MCF 10A (cell line): ENCODE data around the gene CHN1. TPM values are rescaled to one million over a fixed set of nuclear protein-coding genes. Genes with fewer than 3 reads are reported as not detected.

ENCODE experiments used
- BruUV-seq: library from RNA; stranded (reverse); fragments of 400-500 nt; replicated peaks from 2 replicates; lab custom pipeline; 2021; lab: Mats Ljungman, UMichigan
- CTCF ChIA-PET: fragments of 300-600 bp; sonication (Branson Sonifier 250); formaldehyde crosslinking; extraction: SDS; loops from one replicate; lab custom pipeline; 2021; ENCODE audit warnings: antibody characterized with exemption, inconsistent platforms; lab: Yijun Ruan, JAX
- POLR2A ChIA-PET: fragments of 300-600, 350-650 bp; sonication (Branson Sonifier 250); formaldehyde crosslinking; extraction: SDS; loops from one replicate; lab custom pipeline; 2020; ENCODE audit warnings: antibody characterized with exemption, inconsistent platforms; lab: Yijun Ruan, JAX
- DNase-seq: peaks from one replicate; pipeline ENCODE4 v3.0.0-alpha.2; 2018; ENCODE audit not compliant: unreplicated experiment
- H3K27ac Mint-ChIP-seq: one replicate; pipeline ENCODE4 v1.8.0; 2022; ENCODE audit warnings: mild to moderate bottlenecking, low read depth, mixed read lengths; ENCODE audit not compliant: unreplicated experiment
- H3K27me3 Mint-ChIP-seq: one replicate; pipeline ENCODE4 v1.8.0; 2022; ENCODE audit warnings: mixed read lengths; ENCODE audit not compliant: insufficient read depth, unreplicated experiment
- H3K36me3 Mint-ChIP-seq: one replicate; pipeline ENCODE4 v1.8.0; 2022; ENCODE audit warnings: mild to moderate bottlenecking, moderate library complexity, mixed read lengths; ENCODE audit not compliant: insufficient read depth, unreplicated experiment
- H3K4me1 Mint-ChIP-seq: one replicate; pipeline ENCODE4 v1.8.0; 2022; ENCODE audit warnings: mixed read lengths; ENCODE audit not compliant: insufficient read depth, unreplicated experiment
- H3K4me3 Mint-ChIP-seq: one replicate; pipeline ENCODE4 v1.8.0; 2022; ENCODE audit warnings: mild to moderate bottlenecking, moderate library complexity, mixed read lengths; ENCODE audit not compliant: unreplicated experiment
- H3K9me3 Mint-ChIP-seq: one replicate; pipeline ENCODE4 v1.8.0; 2022; ENCODE audit warnings: mixed read lengths; ENCODE audit not compliant: unreplicated experiment
- intact Hi-C: fragments of 100-400 bp; cut with micrococcal nuclease; formaldehyde crosslinking; loops from 2 replicates; pipeline ENCODE4 v1.14.1; 2022
- total RNA-seq: library from RNA; stranded (reverse); gene quantifications from 2 replicates; pipeline ENCODE4 v1.2.3, GENCODE V29; 2022
- TF ChIP-seq, protein P1 (sequence below): fragments of 200-600 bp; IDR thresholded peaks from one replicate; pipeline ENCODE4 v1.8.0; 2022; ENCODE audit warnings: antibody characterized with exemption, mild to moderate bottlenecking; ENCODE audit not compliant: unreplicated experiment

CHN1 gene
- total RNA-seq, 1 experiment from 2014 or later = 6.0 TPM

DNA sequence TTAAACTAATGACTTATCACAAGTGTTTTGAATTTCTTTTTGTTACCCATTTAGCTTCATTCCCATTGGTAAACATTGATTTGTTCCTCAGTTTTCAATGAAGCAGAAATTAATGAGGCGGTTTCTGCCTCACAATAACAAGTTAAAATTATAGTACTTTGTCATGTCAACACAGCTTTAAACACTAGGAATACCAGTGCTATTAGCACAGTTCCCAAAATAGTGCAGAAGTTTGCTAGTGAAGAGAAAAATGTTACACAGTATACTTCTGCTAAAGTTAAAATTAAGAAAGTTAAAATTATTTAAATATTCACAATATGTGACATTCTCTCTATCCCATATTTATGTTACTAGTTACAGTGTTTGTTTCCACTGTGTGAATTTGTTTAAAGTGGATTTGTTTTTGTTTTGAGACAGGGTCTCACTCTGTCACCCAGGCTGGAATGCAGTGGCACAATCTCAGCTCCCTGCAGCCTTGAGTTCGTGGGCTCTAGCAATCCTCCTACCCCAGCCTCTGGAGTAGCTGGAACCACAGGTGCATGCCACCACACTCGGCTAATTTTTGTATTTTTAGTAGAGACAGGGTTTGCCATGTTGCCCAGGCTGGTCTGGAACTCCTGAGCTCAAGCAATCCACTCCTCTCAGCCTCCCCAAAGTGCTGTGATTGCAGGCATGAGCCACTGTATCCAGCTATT lies 3.8 kb upstream of the CHN1 start:
- no peak for DNase-seq
- CTCF ChIA-PET = no interaction called here
- Mint-ChIP-seq H3K27me3 (peaks cover 27% of the 10 kb centered on the region), H3K4me3 (no peak overlapping the region), H3K36me3 (no peaks in the 10 kb centered on the region), H3K4me1 (no peaks in the 10 kb centered on the region), H3K27ac (no peak overlapping the region), H3K9me3 (no peaks in the 10 kb centered on the region)
- no TSS peak for BruUV-seq
- POLR2A ChIA-PET = interaction anchor here (0.6 kb wide), 1 partner anchor 15 kb away, joined by 3 read pairs; no protein-coding TSS in a partner anchor
- intact Hi-C loops = no loop called here
- TF ChIP-seq, protein P1, sequence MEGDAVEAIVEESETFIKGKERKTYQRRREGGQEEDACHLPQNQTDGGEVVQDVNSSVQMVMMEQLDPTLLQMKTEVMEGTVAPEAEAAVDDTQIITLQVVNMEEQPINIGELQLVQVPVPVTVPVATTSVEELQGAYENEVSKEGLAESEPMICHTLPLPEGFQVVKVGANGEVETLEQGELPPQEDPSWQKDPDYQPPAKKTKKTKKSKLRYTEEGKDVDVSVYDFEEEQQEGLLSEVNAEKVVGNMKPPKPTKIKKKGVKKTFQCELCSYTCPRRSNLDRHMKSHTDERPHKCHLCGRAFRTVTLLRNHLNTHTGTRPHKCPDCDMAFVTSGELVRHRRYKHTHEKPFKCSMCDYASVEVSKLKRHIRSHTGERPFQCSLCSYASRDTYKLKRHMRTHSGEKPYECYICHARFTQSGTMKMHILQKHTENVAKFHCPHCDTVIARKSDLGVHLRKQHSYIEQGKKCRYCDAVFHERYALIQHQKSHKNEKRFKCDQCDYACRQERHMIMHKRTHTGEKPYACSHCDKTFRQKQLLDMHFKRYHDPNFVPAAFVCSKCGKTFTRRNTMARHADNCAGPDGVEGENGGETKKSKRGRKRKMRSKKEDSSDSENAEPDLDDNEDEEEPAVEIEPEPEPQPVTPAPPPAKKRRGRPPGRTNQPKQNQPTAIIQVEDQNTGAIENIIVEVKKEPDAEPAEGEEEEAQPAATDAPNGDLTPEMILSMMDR = no peak

DNA sequence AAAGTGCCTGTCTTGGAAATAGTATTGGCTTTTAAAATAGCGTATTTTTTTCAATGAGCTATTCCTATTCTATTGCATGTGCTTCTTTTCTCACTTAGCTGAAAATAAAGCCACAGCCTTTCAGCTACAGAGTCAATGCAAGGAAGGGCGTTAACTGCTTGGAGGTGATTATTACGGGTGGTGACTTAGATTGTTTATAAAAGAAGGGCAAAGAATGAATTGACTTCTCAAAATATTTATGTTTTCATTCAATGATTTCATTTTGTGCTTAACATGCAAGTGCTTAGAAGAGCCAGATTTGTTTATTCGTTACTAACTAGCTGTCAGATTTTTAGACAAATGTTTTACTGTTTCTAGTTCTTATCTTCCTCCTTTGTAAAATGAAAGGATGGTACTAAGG lies 2.8 kb upstream of the CHN1 start:
- POLR2A ChIA-PET = no interaction called here
- TF ChIP-seq, protein P1 = no peak
- Mint-ChIP-seq H3K27ac (no peak overlapping the region), H3K4me1 (no peaks in the 10 kb centered on the region), H3K4me3 (no peak overlapping the region), H3K36me3 (no peaks in the 10 kb centered on the region), H3K27me3 (peaks cover 27% of the 10 kb centered on the region), H3K9me3 (no peaks in the 10 kb centered on the region)
- BruUV-seq = no TSS peak
- DNase-seq = no peak
- intact Hi-C loops = no loop called here
- CTCF ChIA-PET = no interaction called here

DNA sequence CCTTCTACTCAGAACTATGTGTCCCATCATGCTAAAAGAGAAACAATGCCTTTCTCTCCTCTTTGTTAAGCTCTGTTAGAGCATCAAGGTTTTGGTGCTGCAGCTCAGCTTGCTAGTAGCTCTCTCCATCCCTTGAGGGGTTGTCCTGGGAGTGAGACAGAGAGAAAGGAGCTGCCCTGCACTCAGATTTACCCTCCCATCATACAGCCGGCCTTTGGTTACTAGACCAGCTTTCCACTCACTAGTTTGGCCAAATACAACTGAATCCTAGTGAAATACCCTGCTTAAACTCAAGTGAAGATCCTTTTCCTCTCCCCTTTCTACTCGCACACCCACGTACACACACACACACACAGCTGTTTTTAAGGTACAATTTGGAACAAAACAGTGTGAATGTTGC lies 2.3 kb upstream of the CHN1 start:
- no peaks in the 10 kb centered on the region for H3K4me1 Mint-ChIP-seq
- H3K9me3 Mint-ChIP-seq = no peaks in the 10 kb centered on the region
- no peak overlapping the region for H3K4me3 Mint-ChIP-seq
- DNase-seq = no peak
- intact Hi-C loops = no loop called here
- ChIA-PET POLR2A (interaction anchor here (1.0 kb wide), 1 partner anchor 531 kb away, joined by 3 read pairs; no protein-coding TSS in a partner anchor), CTCF (interaction anchor here (0.6 to 0.7 kb wide), 2 partner anchors 17 to 27 kb away, joined by 3 to 4 read pairs; no protein-coding TSS in a partner anchor)
- no peaks in the 10 kb centered on the region for H3K36me3 Mint-ChIP-seq
- TF ChIP-seq, protein P1 = no peak
- H3K27ac Mint-ChIP-seq = no peak overlapping the region
- peaks cover 27% of the 10 kb centered on the region for H3K27me3 Mint-ChIP-seq
- no TSS peak for BruUV-seq

DNA sequence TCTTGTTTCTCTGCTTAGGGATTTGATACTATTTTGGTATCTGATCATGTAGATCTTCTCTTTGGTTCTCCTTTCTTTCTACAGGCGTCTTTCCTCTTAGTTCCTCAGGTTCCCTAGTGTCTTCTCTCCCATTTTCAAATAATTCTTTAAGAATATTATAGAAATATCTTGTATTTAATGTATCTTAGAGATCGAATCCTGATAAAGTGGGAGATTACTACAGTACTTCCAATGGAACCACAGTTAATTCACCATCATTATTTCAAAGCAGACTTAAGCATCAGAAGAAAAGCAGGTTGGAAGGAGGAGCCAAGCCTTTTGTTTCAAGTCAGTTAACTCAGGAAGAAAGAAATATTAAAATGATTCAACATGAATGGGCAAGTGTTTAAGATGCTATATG lies 1.1 kb upstream of the CHN1 start:
- ChIA-PET POLR2A (interaction anchor here (0.6 to 1.4 kb wide), 6 partner anchors 18 to 175 kb away, joined by 3 to 4 read pairs (median 3); partner anchors contain the start of gene ATP5MC3), CTCF (interaction anchor here (0.9 to 1.6 kb wide), 4 partner anchors 202 to 309 kb away, joined by 3 to 5 read pairs (median 4); no protein-coding TSS in a partner anchor)
- Mint-ChIP-seq H3K9me3 (no peaks in the 10 kb centered on the region), H3K27ac (no peak overlapping the region), H3K4me1 (no peaks in the 10 kb centered on the region), H3K4me3 (peak overlapping the region; percentile 73), H3K36me3 (no peaks in the 10 kb centered on the region), H3K27me3 (peaks cover 27% of the 10 kb centered on the region)
- DNase-seq = no peak
- intact Hi-C loops = no loop called here
- TF ChIP-seq, protein P1 = no peak
- no TSS peak for BruUV-seq
